Neural progenitor cell (in vitro differentiated cells): Measurements from ENCODE around the gene STOM. TPM values are rescaled to one million over a fixed set of nuclear protein-coding genes. Genes with fewer than 3 reads are reported as not detected.

Experiments used
- DNase-seq: peaks from one replicate; pipeline ENCODE4 v3.0.0-alpha.2; 2016; ENCODE audit warnings: low spot score
- H2AFZ ChIP-seq: fragments of 200-600 bp; sonication (generic); replicated peaks from 2 replicates; pipeline ENCODE4 v1.6.1; 2016; ENCODE audit warnings: antibody characterized with exemption
- H3F3A ChIP-seq: fragments of 200-600 bp; sonication (generic); 2 replicates; pipeline ENCODE4 v1.6.1; 2016; ENCODE audit warnings: antibody characterized with exemption, low read depth
- H3K27ac ChIP-seq: fragments of 200-600 bp; sonication (generic); 2 replicates; pipeline ENCODE4 v1.5.1; 2016; ENCODE audit warnings: mild to moderate bottlenecking
- H3K27me3 ChIP-seq: fragments of 200-600 bp; sonication (generic); 2 replicates; pipeline ENCODE4 v1.6.1; 2016; ENCODE audit warnings: mild to moderate bottlenecking, moderate library complexity
- H3K36me3 ChIP-seq: fragments of 200-600 bp; sonication (generic); 2 replicates; pipeline ENCODE4 v1.5.1; 2016
- H3K4me1 ChIP-seq: fragments of 200-600 bp; sonication (generic); 2 replicates; pipeline ENCODE4 v1.6.1; 2016; ENCODE audit warnings: mixed run types
- H3K4me2 ChIP-seq: fragments of 200-600 bp; sonication (generic); 2 replicates; pipeline ENCODE4 v1.6.1; 2016
- H3K4me3 ChIP-seq: fragments of 200-600 bp; sonication (generic); 2 replicates; pipeline ENCODE4 v1.5.1; 2016
- H3K79me2 ChIP-seq: fragments of 200-600 bp; sonication (generic); 2 replicates; pipeline ENCODE4 v1.6.1; 2016; ENCODE audit warnings: low read depth
- H3K9ac ChIP-seq: fragments of 200-600 bp; sonication (generic); 2 replicates; pipeline ENCODE4 v1.6.1; 2016
- H3K9me3 ChIP-seq: fragments of 200-600 bp; sonication (generic); 2 replicates; pipeline ENCODE4 v1.5.1; 2016; ENCODE audit warnings: low read depth
- H4K20me1 ChIP-seq: fragments of 200-600 bp; sonication (generic); 2 replicates; pipeline ENCODE4 v1.6.1; 2016; ENCODE audit warnings: low read depth
- H3K27ac Mint-ChIP-seq: 3 replicates; pipeline ENCODE4 v1.8.0; 2021; ENCODE audit warnings: mixed read lengths
- H3K27me3 Mint-ChIP-seq: 2 replicates; pipeline ENCODE4 v1.8.0; 2022; ENCODE audit warnings: low read depth, mild to moderate bottlenecking, inconsistent platforms, moderate library complexity, mixed read lengths; ENCODE audit not compliant: insufficient read depth
- H3K36me3 Mint-ChIP-seq: 3 replicates; pipeline ENCODE4 v1.8.0; 2021; ENCODE audit warnings: mixed read lengths
- H3K4me1 Mint-ChIP-seq: 3 replicates; pipeline ENCODE4 v1.8.0; 2021; ENCODE audit warnings: mixed read lengths
- H3K4me3 Mint-ChIP-seq: 3 replicates; pipeline ENCODE4 v1.8.0; 2021; ENCODE audit warnings: mild to moderate bottlenecking, moderate library complexity, mixed read lengths
- H3K9me3 Mint-ChIP-seq: 3 replicates; pipeline ENCODE4 v1.8.0; 2020; ENCODE audit warnings: mixed read lengths
- EZH2 ChIP-seq: fragments of 200-600 bp; sonication (generic); IDR thresholded peaks from 2 replicates; pipeline ENCODE4 v1.6.1; 2017; ENCODE audit warnings: antibody characterized with exemption, mild to moderate bottlenecking, moderate library complexity
- EZH2phosphoT487 ChIP-seq: fragments of 200-600 bp; sonication (generic); IDR thresholded peaks from 2 replicates; pipeline ENCODE4 v1.6.1; 2017; ENCODE audit warnings: antibody characterized with exemption
- total RNA-seq: library from RNA; depleted of rRNA; stranded (reverse); fragments of >200 nt; gene quantifications from 2 replicates; pipeline ENCODE4 v1.2.3, GENCODE V29; 2015; ENCODE audit warnings: low replicate concordance
- TF ChIP-seq, protein P1 (sequence below): fragments of 200-600 bp; sonication (generic); IDR thresholded peaks from 2 replicates; pipeline ENCODE4 v1.5.1; 2017; ENCODE audit warnings: antibody characterized with exemption, mild to moderate bottlenecking

STOM gene
- total RNA-seq, 1 donor from 2014 or later, result 99.4 TPM

DNA sequence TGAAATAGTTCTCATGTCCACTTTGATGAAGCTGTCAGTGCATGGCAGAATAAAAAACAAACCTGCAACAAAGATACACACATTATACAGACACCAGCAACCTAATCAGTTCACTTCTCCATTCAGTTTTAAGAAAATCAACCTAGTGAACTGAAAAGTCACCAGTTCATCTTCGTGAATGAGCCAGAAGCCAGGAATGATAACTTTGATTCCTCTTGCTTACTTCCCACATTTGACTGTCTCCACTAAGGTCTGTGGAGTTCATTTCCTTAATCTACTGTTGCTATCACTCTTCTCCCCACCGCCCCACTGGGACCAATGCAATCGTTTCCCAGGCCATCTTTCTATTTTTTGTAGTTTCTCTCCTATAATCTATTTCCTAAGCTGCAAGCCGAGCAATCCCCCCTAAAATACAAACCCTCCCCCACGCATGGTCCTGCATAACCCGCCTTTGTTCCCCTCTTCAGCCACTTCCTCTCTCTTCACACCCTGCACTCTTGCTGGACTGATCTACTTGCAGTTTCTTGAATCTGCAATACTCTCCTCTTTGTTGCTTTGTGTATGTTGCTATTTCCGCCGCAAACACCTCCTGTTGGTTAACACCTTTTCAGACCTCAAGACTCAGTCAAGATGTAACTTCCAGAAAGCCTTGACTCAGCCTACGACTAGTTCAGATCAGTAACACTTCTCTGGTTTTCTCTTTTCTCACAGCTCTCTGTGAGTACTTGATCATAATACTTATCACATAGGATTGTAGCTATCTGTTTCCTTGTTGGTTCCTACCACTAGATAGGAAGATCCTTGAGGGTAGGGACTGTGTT lies 16.6 kb downstream of the STOM start:
- H3K9ac ChIP-seq, result no peak overlapping the region
- H3K4me3 Mint-ChIP-seq, result no peak overlapping the region
- H3K4me1 ChIP-seq, result no peaks in the 10 kb centered on the region
- H3K79me2 ChIP-seq, result no peaks in the 10 kb centered on the region
- H3K4me3 ChIP-seq, result no peak overlapping the region
- no peaks in the 10 kb centered on the region for H3K36me3 Mint-ChIP-seq
- no peak overlapping the region for H3K27ac Mint-ChIP-seq
- no peak overlapping the region for H3K27ac ChIP-seq
- no peak overlapping the region for H3K4me2 ChIP-seq
- H3K4me1 Mint-ChIP-seq, result peaks cover 10% of the 10 kb centered on the region
- H3F3A ChIP-seq, result no peaks in the 10 kb centered on the region
- H2AFZ ChIP-seq, result no peak overlapping the region
- no peaks in the 10 kb centered on the region for H4K20me1 ChIP-seq
- no peaks in the 10 kb centered on the region for H3K9me3 ChIP-seq
- H3K27me3 Mint-ChIP-seq, result peaks cover 2% of the 10 kb centered on the region
- H3K27me3 ChIP-seq, result no peaks in the 10 kb centered on the region
- no peaks in the 10 kb centered on the region for H3K9me3 Mint-ChIP-seq
- DNase-seq, result no peak
- TF ChIP-seq EZH2, result no peak
- TF ChIP-seq, protein P1, sequence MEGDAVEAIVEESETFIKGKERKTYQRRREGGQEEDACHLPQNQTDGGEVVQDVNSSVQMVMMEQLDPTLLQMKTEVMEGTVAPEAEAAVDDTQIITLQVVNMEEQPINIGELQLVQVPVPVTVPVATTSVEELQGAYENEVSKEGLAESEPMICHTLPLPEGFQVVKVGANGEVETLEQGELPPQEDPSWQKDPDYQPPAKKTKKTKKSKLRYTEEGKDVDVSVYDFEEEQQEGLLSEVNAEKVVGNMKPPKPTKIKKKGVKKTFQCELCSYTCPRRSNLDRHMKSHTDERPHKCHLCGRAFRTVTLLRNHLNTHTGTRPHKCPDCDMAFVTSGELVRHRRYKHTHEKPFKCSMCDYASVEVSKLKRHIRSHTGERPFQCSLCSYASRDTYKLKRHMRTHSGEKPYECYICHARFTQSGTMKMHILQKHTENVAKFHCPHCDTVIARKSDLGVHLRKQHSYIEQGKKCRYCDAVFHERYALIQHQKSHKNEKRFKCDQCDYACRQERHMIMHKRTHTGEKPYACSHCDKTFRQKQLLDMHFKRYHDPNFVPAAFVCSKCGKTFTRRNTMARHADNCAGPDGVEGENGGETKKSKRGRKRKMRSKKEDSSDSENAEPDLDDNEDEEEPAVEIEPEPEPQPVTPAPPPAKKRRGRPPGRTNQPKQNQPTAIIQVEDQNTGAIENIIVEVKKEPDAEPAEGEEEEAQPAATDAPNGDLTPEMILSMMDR, result no peak
- no peak for TF ChIP-seq EZH2phosphoT487
- peaks cover 6% of the 10 kb centered on the region for H3K36me3 ChIP-seq

DNA sequence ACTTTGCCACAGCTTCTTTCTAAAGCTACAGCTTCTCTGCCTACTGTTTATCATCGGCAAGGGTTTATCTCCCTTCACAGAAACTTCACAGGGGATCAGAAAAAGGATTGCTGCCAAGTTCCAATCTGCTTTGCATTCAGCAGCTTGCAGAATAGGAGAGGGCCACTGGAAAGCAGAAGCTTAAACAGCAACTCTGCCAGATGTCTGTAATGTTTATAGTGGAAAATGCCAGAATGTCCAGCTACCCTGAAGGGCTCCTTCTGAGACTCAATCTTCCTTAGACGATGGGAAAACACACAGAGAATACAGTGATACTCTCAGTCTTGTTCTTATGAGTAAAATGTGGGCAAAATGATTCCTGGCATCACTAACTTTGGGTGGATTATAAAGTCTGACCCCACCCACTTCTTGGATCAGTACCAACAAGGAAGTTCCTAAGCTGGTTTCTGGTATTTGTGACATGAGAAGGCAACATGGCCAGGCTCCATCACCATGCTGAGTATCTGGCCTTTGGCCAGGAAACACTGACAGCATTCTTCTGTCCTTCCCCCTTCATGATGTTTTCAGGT lies 19.0 kb downstream of the STOM start:
- Histone ChIP-seq H3K36me3 (peaks cover 15% of the 10 kb centered on the region), H3K79me2 (no peaks in the 10 kb centered on the region), H3K27ac (no peak overlapping the region), H3K4me1 (no peaks in the 10 kb centered on the region), H3F3A (no peaks in the 10 kb centered on the region), H3K27me3 (no peaks in the 10 kb centered on the region), H3K4me2 (no peak overlapping the region), H3K9me3 (no peaks in the 10 kb centered on the region), H3K9ac (no peak overlapping the region), H3K4me3 (no peak overlapping the region), H2AFZ (no peak overlapping the region), H4K20me1 (no peaks in the 10 kb centered on the region)
- H3K9me3 Mint-ChIP-seq, result no peaks in the 10 kb centered on the region
- peaks cover 10% of the 10 kb centered on the region for H3K4me1 Mint-ChIP-seq
- no peaks in the 10 kb centered on the region for H3K36me3 Mint-ChIP-seq
- TF ChIP-seq, protein P1, result no peak
- TF ChIP-seq EZH2phosphoT487, result no peak
- TF ChIP-seq EZH2, result no peak
- no peak overlapping the region for H3K4me3 Mint-ChIP-seq
- DNase-seq, result no peak
- H3K27me3 Mint-ChIP-seq, result no peaks in the 10 kb centered on the region
- no peak overlapping the region for H3K27ac Mint-ChIP-seq

DNA sequence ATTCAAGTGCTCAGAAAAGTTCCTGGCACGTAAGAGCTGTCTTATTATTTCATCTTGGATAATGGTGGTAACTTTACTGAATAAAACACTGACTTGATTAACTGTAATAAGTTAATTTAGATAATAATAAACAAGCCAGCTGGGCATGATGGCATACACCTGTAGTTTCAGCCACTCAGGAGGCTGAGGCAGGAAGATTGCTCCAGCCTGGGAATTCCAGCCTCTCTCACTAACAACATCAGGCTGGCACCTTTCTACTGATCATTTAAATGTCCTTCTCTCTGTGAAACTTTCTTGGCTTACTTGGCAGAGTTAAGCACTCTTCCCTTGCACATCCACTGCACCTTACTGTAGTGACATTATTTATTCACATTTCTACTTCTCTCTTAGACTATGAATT lies 20.0 kb downstream of the STOM start:
- H4K20me1 ChIP-seq, result no peaks in the 10 kb centered on the region
- H3K4me1 ChIP-seq, result no peaks in the 10 kb centered on the region
- H3K4me2 ChIP-seq, result no peak overlapping the region
- peaks cover 15% of the 10 kb centered on the region for H3K36me3 ChIP-seq
- no peak for DNase-seq
- no peaks in the 10 kb centered on the region for H3K27me3 Mint-ChIP-seq
- H3K9me3 ChIP-seq, result no peaks in the 10 kb centered on the region
- no peaks in the 10 kb centered on the region for H3K36me3 Mint-ChIP-seq
- no peaks in the 10 kb centered on the region for H3K9me3 Mint-ChIP-seq
- H3K4me1 Mint-ChIP-seq, result peaks cover 10% of the 10 kb centered on the region
- H3K4me3 Mint-ChIP-seq, result no peak overlapping the region
- H2AFZ ChIP-seq, result no peak overlapping the region
- H3K9ac ChIP-seq, result no peak overlapping the region
- H3K4me3 ChIP-seq, result no peak overlapping the region
- H3K27ac Mint-ChIP-seq, result no peak overlapping the region
- TF ChIP-seq, protein P1, result no peak
- H3F3A ChIP-seq, result no peaks in the 10 kb centered on the region
- H3K79me2 ChIP-seq, result no peaks in the 10 kb centered on the region
- no peaks in the 10 kb centered on the region for H3K27me3 ChIP-seq
- H3K27ac ChIP-seq, result no peak overlapping the region
